Forelimb muscle (tissue), 1 donor: Measurements from ENCODE around the gene CFAP47. TPM values are rescaled to one million over a fixed set of nuclear protein-coding genes. Genes with fewer than 3 reads are reported as not detected.
"Not testable (repeated sequence)": the region's sequence is repeated elsewhere in the genome, so short reads cannot be mapped to it uniquely, and the experiment has no call there.

Experiments
- DNase-seq: peaks from one replicate; pipeline ENCODE4 v3.0.0-alpha.2; 2013; ENCODE audit warnings: low read depth
- polyA plus RNA-seq: library from polyadenylated mRNA; unstranded; fragments of 120-200 nt; gene quantifications from one replicate; pipeline ENCODE4 v1.2.1, GENCODE V29; 2013; ENCODE audit not compliant: insufficient read length

The CFAP47 gene, protein sequence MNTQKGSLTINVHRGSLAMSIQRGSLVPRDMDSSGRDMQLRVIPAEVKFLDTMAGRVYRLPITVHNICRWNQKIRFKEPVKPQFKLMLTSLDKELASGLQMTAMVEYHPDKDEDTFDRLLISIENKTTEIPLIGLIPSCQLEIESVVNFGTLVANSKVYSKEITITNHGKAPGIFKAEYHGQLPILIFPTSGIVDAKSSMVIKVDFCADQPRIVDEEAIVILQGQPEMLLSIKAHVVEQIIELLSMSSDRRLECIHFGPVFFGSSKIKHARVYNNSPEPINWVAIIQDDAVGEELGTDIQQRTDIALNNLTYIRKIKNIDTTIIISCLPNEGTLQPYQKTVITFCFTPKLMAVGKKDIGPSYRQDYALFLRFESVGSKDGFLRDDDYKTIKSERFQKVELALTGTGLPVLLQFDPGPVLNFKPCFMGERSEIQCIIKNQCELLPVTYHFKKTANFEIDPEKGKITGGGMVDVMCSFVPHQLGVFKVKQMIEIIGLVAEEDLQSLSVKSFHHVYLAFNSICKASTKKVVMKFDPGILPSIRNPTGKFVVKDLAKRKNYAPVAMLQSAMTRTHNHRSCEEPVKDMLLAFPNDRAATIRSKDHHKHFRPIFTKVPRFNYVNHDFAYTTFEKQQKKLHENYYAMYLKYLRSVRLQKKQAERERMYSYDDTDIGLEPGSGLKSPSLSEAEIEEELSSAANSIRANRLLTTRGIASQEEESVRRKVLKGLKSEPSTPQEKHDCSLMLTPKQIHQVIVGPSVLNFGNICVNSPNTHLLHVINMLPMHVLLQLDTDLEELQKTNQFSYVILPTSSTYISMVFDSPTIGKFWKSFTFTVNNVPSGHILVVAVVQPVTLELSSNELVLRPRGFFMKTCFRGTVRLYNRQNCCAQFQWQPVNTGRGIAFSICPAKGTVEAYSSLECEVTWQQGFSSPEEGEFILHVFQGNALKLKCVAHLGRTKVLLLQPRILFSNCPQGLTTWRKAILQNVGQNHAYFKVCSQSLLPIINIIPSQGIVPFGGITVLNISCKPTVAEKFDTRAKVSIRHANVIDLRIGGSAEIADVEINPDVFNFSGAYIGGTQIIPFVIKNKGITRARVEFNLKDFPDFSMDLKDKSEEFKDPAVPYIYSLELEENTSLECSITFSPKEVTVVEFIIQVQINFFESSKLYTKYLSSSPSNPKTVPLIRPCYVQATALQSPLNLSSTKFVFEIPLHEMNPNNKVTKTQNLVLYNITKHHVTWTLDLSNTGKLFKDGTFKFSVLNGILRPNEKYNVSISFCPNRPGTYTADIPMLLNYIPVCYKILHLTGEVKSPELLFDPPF (N-terminal part only)
- polyA plus RNA-seq: not detected

DNA sequence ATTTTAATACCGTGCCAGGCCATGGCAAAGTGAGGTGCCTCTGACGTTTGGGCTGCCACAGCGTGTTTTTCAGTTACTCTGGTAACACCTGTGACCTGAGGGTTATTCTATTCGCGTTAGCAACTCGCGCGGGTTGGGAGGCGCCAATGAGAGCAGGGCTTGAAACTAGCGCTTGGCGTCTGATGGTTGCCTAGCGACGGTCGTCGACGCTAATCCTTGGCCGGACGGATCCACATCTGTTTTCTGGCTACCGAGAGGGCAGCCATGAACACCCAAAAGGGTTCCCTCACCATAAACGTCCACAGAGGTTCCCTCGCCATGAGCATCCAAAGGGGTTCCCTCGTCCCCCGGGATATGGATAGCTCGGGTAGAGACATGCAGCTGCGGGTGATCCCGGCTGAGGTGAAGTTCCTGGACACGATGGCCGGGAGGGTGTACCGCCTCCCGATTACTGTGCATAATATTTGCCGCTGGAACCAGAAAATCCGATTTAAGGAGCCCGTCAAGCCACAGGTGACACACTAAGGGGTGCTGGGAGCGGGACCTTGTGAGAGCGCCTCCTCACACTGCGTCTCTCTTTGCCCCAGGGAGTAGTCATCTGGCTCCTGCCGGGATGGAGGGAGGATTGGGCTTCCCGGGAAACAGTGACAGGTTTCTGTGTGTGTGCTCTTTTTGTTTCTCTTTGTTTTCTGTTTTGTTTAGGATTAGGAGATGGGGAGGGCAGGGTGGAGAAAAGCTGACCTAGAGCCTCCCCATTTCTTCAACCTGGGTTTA lies at the start of gene CFAP47:
TSS of gene CFAP47 (plus strand) at position 199 of the 774 bp plus-strand sequence. CDS start at position 265, 66 bp downstream.
- peak; percentile 6 for DNase-seq

DNA sequence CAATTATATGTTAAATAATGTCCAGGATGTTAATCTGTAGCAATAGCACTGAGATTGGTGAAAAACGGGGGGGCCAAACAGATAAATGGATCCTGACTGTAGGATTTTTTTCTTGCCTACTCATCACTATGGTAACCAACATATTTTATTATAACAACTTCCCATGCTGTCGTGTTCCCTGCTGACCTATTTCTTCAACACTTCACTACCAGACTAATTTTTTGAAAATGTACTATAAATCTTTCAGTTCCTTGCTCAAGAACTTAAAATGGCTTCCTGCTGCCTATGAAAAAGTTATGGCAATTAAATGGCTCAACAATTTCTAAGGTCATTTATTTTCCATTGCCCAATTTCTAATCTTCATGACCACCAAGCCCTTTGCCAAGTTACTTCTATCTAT lies 38.9 kb upstream of the CFAP47 start:
- no peak for DNase-seq

- no peak for DNase-seq
Observed at GRCh38 chrX:35886135-35886534, 33.4 kb upstream of the CFAP47 start.

DNA sequence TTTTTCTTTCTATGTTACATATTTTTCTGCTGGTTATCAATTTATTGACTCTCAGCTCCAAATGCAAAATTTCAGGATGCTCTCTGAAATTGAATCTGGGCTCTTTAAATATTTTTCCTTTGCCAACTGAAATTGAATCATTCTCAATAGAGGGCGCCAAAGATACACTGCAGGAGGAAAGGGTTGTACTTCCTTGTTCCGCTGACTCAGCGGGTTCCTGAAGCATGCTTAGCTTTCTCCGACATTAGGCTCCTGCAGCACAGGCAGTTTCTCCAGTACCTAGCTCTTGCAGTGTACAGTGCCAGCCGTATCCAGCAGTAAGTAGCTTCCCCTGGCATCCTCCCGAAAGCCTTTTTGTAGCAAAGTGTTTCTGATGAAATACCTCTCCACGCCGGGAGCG lies 28.8 kb upstream of the CFAP47 start:
- DNase-seq: peak; percentile 5

- not testable (repeated sequence) for DNase-seq
Observed at GRCh38 chrX:35986816-35987215, 67.3 kb downstream of the CFAP47 start.

GRCh38 chrX:36007207-36007606 lies 87.7 kb downstream of the CFAP47 start:
- no peak for DNase-seq

DNA sequence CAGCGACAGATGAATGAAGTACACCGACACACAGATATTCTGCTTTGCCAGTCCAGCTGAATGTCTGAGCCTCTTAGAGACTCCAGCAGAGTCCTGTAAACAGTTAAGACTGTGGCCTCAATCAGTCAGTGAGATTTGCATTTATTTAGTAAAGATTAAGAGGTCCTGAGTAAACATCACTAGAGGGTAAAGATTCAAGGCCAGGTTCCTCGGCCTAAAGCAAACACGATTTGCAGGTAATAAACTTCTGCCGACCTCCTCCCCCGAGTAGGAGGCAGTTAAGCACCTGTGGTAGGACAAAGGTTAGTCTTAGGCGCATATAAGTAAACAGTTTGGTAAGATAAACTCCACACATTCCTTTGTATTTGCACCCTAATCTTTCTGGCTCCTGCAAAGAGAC lies 99.6 kb downstream of the CFAP47 start:
- no peak for DNase-seq

- DNase-seq: no peak
Observed at GRCh38 chrX:36035550-36035949, 116.0 kb downstream of the CFAP47 start.

- DNase-seq: no peak
Observed at GRCh38 chrX:36062778-36063177, 143.2 kb downstream of the CFAP47 start.

DNA sequence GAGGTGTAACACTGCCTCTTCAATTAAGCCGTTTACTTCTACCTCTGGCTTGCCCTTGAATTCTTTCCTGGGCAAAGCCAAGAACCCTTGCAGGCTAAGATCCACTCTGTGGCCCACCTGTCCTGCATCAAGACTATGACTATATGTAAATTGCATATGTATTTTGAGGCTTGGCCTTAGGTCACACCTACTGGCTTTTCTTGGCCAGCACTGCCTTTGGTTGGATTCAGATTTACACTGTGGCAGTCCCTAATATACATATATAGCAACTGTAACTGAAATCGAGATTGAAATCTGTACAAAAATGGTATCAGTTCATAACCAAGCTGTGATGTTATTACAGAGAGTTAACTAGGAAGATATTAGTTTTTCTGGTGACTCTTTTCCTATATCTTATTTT lies 151.5 kb downstream of the CFAP47 start:
- DNase-seq: no peak

- DNase-seq: not testable (repeated sequence)
Observed at GRCh38 chrX:36075009-36075408, 155.5 kb downstream of the CFAP47 start.

DNA sequence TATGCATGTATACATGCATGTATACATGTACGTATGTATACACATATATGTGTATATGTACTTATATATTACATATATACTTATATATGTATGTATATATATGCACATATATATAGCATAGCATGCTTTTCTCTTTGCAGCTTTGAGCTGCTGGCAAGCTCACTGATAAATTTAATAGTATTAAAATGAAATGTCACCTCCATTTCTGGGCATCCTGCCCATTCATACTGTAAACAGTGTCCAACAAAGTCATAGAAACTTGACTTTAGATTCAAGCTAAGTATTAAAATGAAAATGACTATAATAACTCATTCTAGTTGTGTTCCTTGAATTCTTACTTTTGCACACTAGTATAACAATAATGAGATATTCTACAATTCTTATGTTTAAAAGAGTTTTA lies 163.7 kb downstream of the CFAP47 start:
- DNase-seq: no peak

- no peak for DNase-seq
Observed at GRCh38 chrX:36087366-36087765, 167.8 kb downstream of the CFAP47 start.

DNA sequence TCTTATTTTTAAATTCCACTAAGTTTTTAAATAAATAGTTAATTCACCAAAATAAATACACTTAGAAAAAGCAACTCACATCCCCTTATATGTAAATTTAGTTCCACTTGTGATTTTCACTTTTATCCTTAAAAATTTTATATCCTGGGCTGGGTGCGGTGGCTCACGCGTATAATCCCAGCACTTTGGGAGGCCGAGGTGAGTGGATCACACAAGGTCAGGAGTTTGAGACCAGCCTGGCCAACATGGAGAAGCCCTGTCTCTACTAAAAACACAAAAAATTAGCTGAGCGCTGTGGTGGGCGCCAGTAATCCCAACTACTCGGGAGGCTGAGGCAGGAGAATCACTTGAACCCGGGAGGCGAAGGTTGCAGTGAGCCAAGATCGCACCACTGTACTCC lies 169.4 kb downstream of the CFAP47 start:
- not testable (repeated sequence) for DNase-seq

- DNase-seq: no peak
Observed at GRCh38 chrX:36102425-36102824, 182.9 kb downstream of the CFAP47 start.

DNA sequence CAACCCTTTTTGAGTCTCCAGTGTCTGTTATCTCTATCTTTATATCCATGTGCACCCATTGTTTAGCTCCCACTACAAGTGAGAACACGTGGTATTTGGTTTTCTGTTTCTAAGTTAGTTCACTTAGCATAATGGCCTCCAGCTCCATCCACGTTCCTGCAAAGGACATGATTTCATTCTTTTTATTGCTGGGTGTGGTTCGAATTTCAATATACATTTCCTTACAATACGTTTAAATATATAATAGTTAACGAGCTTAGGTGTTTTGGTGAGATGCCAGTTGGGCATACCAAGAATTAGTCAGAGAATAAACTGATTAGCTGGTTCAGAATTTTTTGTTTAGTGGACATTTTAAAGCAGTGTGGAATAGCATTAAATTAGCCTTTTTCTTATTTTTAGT lies 196.7 kb downstream of the CFAP47 start:
- DNase-seq: no peak

GRCh38 chrX:36159254-36159653 lies 239.7 kb downstream of the CFAP47 start:
- no peak for DNase-seq

- DNase-seq: no peak
Observed at GRCh38 chrX:36160081-36160480, 240.5 kb downstream of the CFAP47 start.

DNA sequence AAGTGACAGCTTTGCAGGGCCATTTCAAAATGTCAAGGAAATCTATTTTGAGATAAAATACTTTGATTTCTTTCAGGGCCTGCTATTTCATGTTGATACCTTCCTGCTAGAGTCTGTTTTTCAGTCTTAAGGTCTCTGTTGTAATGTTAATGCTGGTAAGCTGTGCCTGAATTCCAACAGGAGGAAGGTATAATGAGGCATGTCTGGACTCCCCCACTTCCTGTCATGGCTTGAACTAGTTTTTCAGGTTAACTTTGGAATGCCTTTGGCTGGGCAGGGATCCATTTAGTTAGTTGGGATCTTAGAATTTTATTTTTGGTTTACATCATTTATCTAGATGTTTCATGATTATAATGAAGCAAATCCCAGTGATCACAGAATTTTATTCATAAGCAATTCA lies 279.0 kb downstream of the CFAP47 start:
- DNase-seq: no peak

GRCh38 chrX:36199928-36200327 lies 280.4 kb downstream of the CFAP47 start:
- DNase-seq: no peak

- DNase-seq: no peak
Observed at GRCh38 chrX:36214924-36215323, 295.4 kb downstream of the CFAP47 start.
